Endodermal cell (in vitro differentiated cells): Measurements from ENCODE around the gene TTYH2. TPM values are rescaled to one million over a fixed set of nuclear protein-coding genes. Genes with fewer than 3 reads are reported as not detected.

ENCODE experiments used
- DNase-seq: peaks from one replicate; pipeline ENCODE4 v3.0.0-alpha.2; 2017
- H3K27ac ChIP-seq: 2 replicates; pipeline ENCODE4 v1.5.1; 2013; ENCODE audit warnings: mild to moderate bottlenecking, low read depth, low read length, moderate library complexity
- H3K27me3 ChIP-seq: 2 replicates; pipeline ENCODE4 v1.6.1; 2013; ENCODE audit warnings: mild to moderate bottlenecking, low read length, moderate library complexity; ENCODE audit not compliant: insufficient read depth, control insufficient read depth, poor library complexity, severe bottlenecking
- H3K36me3 ChIP-seq: 2 replicates; pipeline ENCODE4 v1.7.0; 2013; ENCODE audit warnings: mild to moderate bottlenecking, low read length, moderate library complexity; ENCODE audit not compliant: control insufficient read depth, insufficient read depth
- H3K4me1 ChIP-seq: one replicate; pipeline ENCODE4 v1.7.0; 2013; ENCODE audit warnings: low read length; ENCODE audit not compliant: control insufficient read depth, insufficient read depth
- H3K4me3 ChIP-seq: 2 replicates; pipeline ENCODE4 v1.5.1; 2013; ENCODE audit warnings: mild to moderate bottlenecking, low read length, moderate library complexity
- H3K9ac ChIP-seq: 2 replicates; pipeline ENCODE4 v1.6.1; 2013; ENCODE audit warnings: mild to moderate bottlenecking, low read length, moderate library complexity; ENCODE audit not compliant: poor library complexity, severe bottlenecking; ENCODE audit errors: extremely low read depth
- H3K9me3 ChIP-seq: 2 replicates; pipeline ENCODE4 v1.6.1; 2013; ENCODE audit warnings: mild to moderate bottlenecking, low read length, moderate library complexity; ENCODE audit not compliant: control insufficient read depth
- H3K27ac Mint-ChIP-seq: 2 replicates; pipeline ENCODE4 v1.8.0; 2020; ENCODE audit warnings: mixed read lengths
- H3K27me3 Mint-ChIP-seq: 2 replicates; pipeline ENCODE4 v1.8.0; 2021; ENCODE audit warnings: mild to moderate bottlenecking, mixed read lengths; ENCODE audit not compliant: insufficient read depth
- H3K36me3 Mint-ChIP-seq: 2 replicates; pipeline ENCODE4 v1.8.0; 2020; ENCODE audit warnings: low read depth, mixed read lengths
- H3K4me1 Mint-ChIP-seq: 2 replicates; pipeline ENCODE4 v1.8.0; 2020; ENCODE audit warnings: mixed read lengths
- H3K4me3 Mint-ChIP-seq: 2 replicates; pipeline ENCODE4 v1.8.0; 2020; ENCODE audit warnings: mild to moderate bottlenecking, moderate library complexity, mixed read lengths
- H3K9me3 Mint-ChIP-seq: 2 replicates; pipeline ENCODE4 v1.8.0; 2020; ENCODE audit warnings: mild to moderate bottlenecking, mixed read lengths
- CTCF ChIP-seq: fragments of 200-600 bp; sonication (generic); conservative IDR thresholded peaks from 2 replicates; pipeline ENCODE4 v1.5.0; 2021; ENCODE audit warnings: antibody characterized with exemption, mild to moderate bottlenecking
- WGBS, 2 experiments: methylation state at CpG; one replicate each; pipeline versions ENCODE4 v1.1.5 to v1.1.7; 2013; ENCODE audit warnings: missing lambda C conversion rate in 2 of 2, mixed read lengths in 1 of 2; ENCODE audit not compliant: insufficient coverage in 1 of 2, insufficient read length in 1 of 2; 5-methylcytosine and 5-hydroxymethylcytosine counted together
- total RNA-seq, 2 donors: library from RNA; stranded (reverse); fragmentation: NEBNext Ultra II Directional in 1 of 2; extraction: Animal tissue kit (Norgen Biotek cat#: 25700) in 1 of 2; gene quantifications; 2 replicates in 1 of 2; 3 replicates in 1 of 2; pipeline ENCODE4 v1.2.1, GENCODE V29; 2021

Gene TTYH2
- total RNA-seq, 2 donors from 2014 or later = 1.2 to 1.6 TPM

- no peak overlapping the region for H3K27ac Mint-ChIP-seq
- H3K27me3 Mint-ChIP-seq = peaks cover 2% of the 10 kb centered on the region
- H3K4me3 Mint-ChIP-seq = no peak overlapping the region
- Histone ChIP-seq H3K4me1 (no peaks in the 10 kb centered on the region), H3K27ac (no peak overlapping the region), H3K27me3 (no peaks in the 10 kb centered on the region), H3K9me3 (no peaks in the 10 kb centered on the region), H3K4me3 (no peak overlapping the region), H3K36me3 (no peaks in the 10 kb centered on the region), H3K9ac (no peak overlapping the region)
- 56 to 88% methylated on average over 3 to 10 of the region's 10 CpGs for WGBS, 2 experiments
- DNase-seq = peak; percentile 98
- no peaks in the 10 kb centered on the region for H3K36me3 Mint-ChIP-seq
- H3K4me1 Mint-ChIP-seq = peaks cover 13% of the 10 kb centered on the region
- TF ChIP-seq CTCF = peak; percentile 94
- no peaks in the 10 kb centered on the region for H3K9me3 Mint-ChIP-seq
Measured at GRCh38 chr17:74176546-74177001, 36.8 kb upstream of the TTYH2 start.

GRCh38 chr17:74177018-74177450 lies 36.3 kb upstream of the TTYH2 start:
- Histone ChIP-seq H3K4me1 (no peaks in the 10 kb centered on the region), H3K36me3 (no peaks in the 10 kb centered on the region), H3K4me3 (no peak overlapping the region), H3K27me3 (no peaks in the 10 kb centered on the region), H3K27ac (no peak overlapping the region), H3K9me3 (no peaks in the 10 kb centered on the region), H3K9ac (no peak overlapping the region)
- no peak for TF ChIP-seq CTCF
- Mint-ChIP-seq H3K36me3 (no peaks in the 10 kb centered on the region), H3K9me3 (no peaks in the 10 kb centered on the region), H3K4me3 (no peak overlapping the region), H3K27ac (no peak overlapping the region), H3K4me1 (peaks cover 13% of the 10 kb centered on the region), H3K27me3 (peaks cover 2% of the 10 kb centered on the region)
- DNase-seq = no peak
- WGBS, 2 experiments = 8 to 17% methylated on average over 1 of the region's 1 CpG

- H3K9ac ChIP-seq = no peak overlapping the region
- peaks cover 14% of the 10 kb centered on the region for H3K4me1 Mint-ChIP-seq
- DNase-seq = no peak
- no peaks in the 10 kb centered on the region for H3K36me3 ChIP-seq
- no peaks in the 10 kb centered on the region for H3K9me3 ChIP-seq
- no peaks in the 10 kb centered on the region for H3K9me3 Mint-ChIP-seq
- H3K4me1 ChIP-seq = no peaks in the 10 kb centered on the region
- H3K4me3 Mint-ChIP-seq = no peak overlapping the region
- no peak for TF ChIP-seq CTCF
- no peak overlapping the region for H3K27ac Mint-ChIP-seq
- H3K27me3 Mint-ChIP-seq = peaks cover 2% of the 10 kb centered on the region
- no peaks in the 10 kb centered on the region for H3K36me3 Mint-ChIP-seq
- WGBS, 2 experiments = 85% methylated on average over 1 to 4 of the region's 4 CpGs
- no peak overlapping the region for H3K4me3 ChIP-seq
- H3K27me3 ChIP-seq = no peaks in the 10 kb centered on the region
- H3K27ac ChIP-seq = no peak overlapping the region
Measured at GRCh38 chr17:74179576-74179975, 33.8 kb upstream of the TTYH2 start.
